WI38 (cell line): ENCODE data around the gene SH2D7.

Source experiments
- H3K4me3 ChIP-seq: 2 replicates; pipeline ENCODE4 v1.5.1; 2011; ENCODE audit warnings: low read depth, mild to moderate bottlenecking, control low read depth, low read length
- TF ChIP-seq, protein P1 (sequence below): IDR thresholded peaks from 2 replicates; pipeline ENCODE4 v1.5.1; 2012; ENCODE audit warnings: low read depth, mild to moderate bottlenecking, control low read depth, low read length

The SH2D7 gene

GRCh38 chr15:78054966-78055365 lies 37.4 kb upstream of the SH2D7 start:
- H3K4me3 ChIP-seq = no peak overlapping the region
- TF ChIP-seq, protein P1, sequence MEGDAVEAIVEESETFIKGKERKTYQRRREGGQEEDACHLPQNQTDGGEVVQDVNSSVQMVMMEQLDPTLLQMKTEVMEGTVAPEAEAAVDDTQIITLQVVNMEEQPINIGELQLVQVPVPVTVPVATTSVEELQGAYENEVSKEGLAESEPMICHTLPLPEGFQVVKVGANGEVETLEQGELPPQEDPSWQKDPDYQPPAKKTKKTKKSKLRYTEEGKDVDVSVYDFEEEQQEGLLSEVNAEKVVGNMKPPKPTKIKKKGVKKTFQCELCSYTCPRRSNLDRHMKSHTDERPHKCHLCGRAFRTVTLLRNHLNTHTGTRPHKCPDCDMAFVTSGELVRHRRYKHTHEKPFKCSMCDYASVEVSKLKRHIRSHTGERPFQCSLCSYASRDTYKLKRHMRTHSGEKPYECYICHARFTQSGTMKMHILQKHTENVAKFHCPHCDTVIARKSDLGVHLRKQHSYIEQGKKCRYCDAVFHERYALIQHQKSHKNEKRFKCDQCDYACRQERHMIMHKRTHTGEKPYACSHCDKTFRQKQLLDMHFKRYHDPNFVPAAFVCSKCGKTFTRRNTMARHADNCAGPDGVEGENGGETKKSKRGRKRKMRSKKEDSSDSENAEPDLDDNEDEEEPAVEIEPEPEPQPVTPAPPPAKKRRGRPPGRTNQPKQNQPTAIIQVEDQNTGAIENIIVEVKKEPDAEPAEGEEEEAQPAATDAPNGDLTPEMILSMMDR = no peak

DNA sequence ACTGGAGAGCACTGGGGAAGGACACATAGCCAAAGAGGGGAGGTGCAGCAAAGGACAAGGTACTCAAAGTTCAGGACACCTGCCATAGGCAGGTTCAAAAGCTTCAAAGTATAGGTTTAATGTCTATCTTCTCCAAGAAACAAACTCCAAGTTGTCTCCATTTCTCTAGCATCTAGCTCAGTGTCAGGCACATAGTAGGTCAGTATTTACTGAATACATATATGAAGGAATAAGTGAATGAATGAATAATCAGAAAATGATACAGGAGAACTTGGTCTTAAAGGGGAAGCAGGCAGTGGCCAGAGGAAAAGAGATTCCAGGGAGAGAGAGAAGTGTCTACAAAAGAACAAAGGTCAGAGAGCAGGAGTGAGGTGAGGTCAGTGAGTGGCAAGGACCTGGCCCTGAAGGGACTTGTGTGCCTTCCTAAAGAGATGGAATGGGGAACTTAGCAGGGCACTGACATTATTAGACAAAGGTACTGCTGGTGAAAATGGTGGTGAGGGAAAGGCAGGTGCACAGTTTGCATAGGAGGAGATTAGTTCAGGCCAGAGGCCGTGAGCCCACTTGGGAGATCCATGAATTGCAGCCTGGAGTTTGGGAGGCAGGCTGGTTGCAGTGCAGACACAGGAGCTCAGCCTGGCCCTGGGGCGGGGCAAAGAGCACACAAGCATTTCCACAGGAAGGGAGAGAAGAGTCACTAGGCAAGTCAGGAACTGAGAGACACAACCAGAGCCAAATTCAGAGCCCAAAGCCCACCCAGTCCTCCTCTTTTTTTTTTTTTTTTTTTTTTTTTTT lies 36.2 kb upstream of the SH2D7 start:
- TF ChIP-seq, protein P1 = no peak
- no peak overlapping the region for H3K4me3 ChIP-seq

DNA sequence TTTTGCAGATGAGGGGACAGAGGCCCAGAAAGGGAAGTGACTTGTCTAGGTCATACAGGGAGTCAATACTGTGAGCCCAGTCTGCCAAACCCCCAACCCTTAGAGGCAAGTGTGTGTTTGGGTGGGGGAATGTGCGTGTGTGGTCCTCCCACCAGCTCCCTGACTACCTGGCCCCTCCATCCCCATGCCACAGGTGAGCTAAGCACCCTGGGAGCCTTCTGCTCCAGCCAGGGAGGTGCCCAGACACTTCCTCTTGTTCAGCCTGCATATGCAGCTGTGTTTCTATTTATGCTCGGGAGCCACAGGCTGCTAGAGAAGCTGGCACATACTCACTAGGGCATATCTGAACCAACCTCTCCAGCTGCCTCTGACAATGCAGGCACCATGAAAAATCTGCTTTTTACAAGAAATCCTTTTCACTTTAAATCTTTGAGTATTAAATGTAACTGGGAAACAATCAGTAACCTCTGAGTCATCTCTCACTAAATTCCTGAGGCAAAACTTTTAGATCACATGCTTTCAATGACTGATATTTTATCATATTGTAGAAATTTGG lies 35.6 kb upstream of the SH2D7 start:
- H3K4me3 ChIP-seq = no peak overlapping the region
- TF ChIP-seq, protein P1 = no peak

DNA sequence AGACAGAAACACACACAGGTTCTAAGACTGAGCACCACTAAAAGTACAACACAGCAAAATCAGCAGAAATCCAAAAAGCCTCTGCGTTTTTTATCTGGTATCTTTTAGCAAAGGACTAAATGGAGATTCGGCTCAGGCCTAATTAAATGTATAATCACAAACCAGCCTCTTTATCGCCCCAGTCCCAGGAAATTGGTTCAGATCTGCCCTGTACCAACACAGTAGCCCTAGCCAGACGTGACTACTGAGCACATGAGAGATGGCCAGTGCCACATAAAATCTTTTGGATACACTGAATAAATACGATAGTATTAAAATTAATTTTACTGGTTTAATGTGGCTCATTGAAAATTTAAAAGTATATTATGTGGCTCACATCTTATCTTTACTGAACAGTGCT lies 34.6 kb upstream of the SH2D7 start:
- TF ChIP-seq, protein P1 = no peak
- H3K4me3 ChIP-seq = no peak overlapping the region

DNA sequence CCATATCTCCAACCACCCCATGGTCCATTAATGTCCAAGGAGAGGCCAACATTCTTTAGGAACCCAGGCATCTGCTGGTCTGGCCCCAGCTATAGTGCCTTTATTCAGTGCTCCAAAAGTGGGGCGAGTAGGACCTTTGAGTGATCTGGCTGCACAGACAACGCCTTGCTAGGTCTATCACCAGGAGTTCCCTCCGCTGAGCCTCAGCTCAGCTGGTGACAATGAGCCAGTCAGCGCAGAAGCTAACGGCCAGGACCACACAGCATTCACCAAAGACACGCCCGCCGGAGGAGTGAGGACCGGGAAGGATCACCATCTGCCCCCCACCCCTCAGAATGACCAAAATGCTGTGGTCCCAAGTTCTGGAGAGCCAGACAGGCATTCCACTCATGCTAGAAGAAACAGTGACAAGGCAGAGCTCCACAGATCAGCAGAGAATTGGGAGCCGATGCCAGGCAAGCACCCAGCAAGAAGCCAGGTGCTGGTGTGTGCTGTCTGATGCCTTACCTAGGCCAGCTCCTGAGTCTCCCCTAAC lies 33.9 kb upstream of the SH2D7 start:
- H3K4me3 ChIP-seq = no peak overlapping the region
- TF ChIP-seq, protein P1 = no peak

DNA sequence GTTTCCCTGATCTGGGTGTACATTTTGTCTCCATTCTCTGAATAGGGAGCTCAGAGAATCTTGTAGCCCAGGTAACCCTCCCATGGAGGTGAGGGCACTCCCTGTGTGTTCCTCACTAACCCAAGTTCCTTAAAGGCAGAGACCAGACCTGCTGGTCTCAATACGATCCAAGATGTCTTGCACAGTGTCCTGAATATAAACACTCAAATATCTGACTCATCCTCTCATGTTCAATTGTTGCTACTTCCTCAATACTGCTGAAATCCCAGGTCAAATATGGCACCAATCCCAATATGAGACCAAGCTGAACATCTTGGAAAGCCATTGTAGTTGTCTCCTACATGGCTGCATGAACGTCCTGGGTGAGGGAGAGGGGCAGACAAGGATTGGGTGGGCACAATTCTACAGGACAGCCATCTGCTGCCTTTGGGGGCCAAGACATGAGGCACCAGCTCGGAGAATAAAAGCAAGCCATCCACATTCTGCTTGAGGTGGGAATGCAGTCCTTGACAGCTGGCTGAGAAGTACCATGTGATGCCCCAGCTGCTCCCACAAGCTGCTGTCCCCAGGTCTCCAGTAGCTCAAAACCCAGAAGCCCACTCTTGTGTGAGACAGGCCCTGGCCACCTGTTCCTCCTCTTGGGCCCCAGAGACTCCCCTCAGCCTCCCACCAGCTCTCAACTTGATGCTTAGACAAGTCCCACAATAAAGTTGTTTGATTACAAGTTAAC lies 33.1 kb upstream of the SH2D7 start:
- no peak overlapping the region for H3K4me3 ChIP-seq
- TF ChIP-seq, protein P1 = no peak
